IMR-90 (cell line): ENCODE data around the gene ITSN2. TPM values are rescaled to one million over a fixed set of nuclear protein-coding genes. Genes with fewer than 3 reads are reported as not detected.

Experiments used
- ATAC-seq: fragments of 200-7000 bp; cut with Tn5 transposase; 2 replicates; pipeline ENCODE4 v1.9.1; 2020; ENCODE audit warnings: low read depth, mild to moderate bottlenecking, moderate library complexity
- BruUV-seq: library from RNA; stranded (reverse); fragments of 400-500 nt; replicated peaks from 2 replicates; lab custom pipeline; 2021; lab: Mats Ljungman, UMichigan
- CTCF ChIA-PET: fragments of 300-600 bp; formaldehyde crosslinking; extraction: SDS; loops from one replicate; lab custom pipeline; 2021; ENCODE audit warnings: antibody characterized with exemption; lab: Yijun Ruan, JAX
- POLR2A ChIA-PET: fragments of 300-600 bp; sonication (Branson Sonifier 250); formaldehyde crosslinking; loops from one replicate; lab custom pipeline; 2022; ENCODE audit warnings: antibody characterized with exemption; ENCODE audit not compliant: unreplicated experiment; lab: Charles Lee
- DNase-seq: peaks from one replicate; pipeline ENCODE4 v3.0.0; 2013
- H2AFZ ChIP-seq: replicated peaks from 2 replicates; pipeline ENCODE3; 2013; ENCODE audit warnings: low read length, mild to moderate bottlenecking; ENCODE audit not compliant: poor library complexity
- H2AK5ac ChIP-seq: 2 replicates; pipeline ENCODE4 v1.6.1; 2013; ENCODE audit warnings: low read depth, low read length, inconsistent platforms
- H2AK9ac ChIP-seq: replicated peaks from 2 replicates; pipeline ENCODE3; 2013; ENCODE audit warnings: mild to moderate bottlenecking, low read depth, low read length, moderate library complexity; ENCODE audit not compliant: poor library complexity
- H2BK120ac ChIP-seq: 2 replicates; pipeline ENCODE4 v1.6.1; 2013; ENCODE audit warnings: low read depth, low read length, inconsistent platforms
- H2BK15ac ChIP-seq: 3 replicates; pipeline ENCODE4 v1.6.1; 2013; ENCODE audit warnings: low read depth, low read length, inconsistent platforms
- H2BK20ac ChIP-seq: 2 replicates; pipeline ENCODE4 v1.6.1; 2013; ENCODE audit warnings: low read depth, mild to moderate bottlenecking, inconsistent platforms, low read length, moderate library complexity
- H2BK5ac ChIP-seq: 2 replicates; pipeline ENCODE4 v1.6.1; 2013; ENCODE audit warnings: mild to moderate bottlenecking, low read depth, low read length, inconsistent platforms; ENCODE audit not compliant: poor library complexity, severe bottlenecking
- H3K14ac ChIP-seq: replicated peaks from 2 replicates; pipeline ENCODE4 v1.6.1; 2013; ENCODE audit warnings: low read depth, low read length, inconsistent platforms
- H3K18ac ChIP-seq: 2 replicates; pipeline ENCODE4 v1.6.1; 2013; ENCODE audit warnings: low read depth, low read length, control low read depth
- H3K23ac ChIP-seq: 2 replicates; pipeline ENCODE4 v1.6.1; 2013; ENCODE audit warnings: low read depth, low read length, inconsistent platforms
- H3K27ac ChIP-seq: 2 replicates; pipeline ENCODE4 v1.5.1; 2013; ENCODE audit warnings: mild to moderate bottlenecking, control low read depth, low read length; ENCODE audit not compliant: insufficient read depth
- H3K27me3 ChIP-seq: 2 replicates; pipeline ENCODE4 v1.6.1; 2013; ENCODE audit warnings: low read length; ENCODE audit not compliant: control insufficient read depth, insufficient read depth
- H3K36me3 ChIP-seq: 2 replicates; pipeline ENCODE4 v1.6.1; 2013; ENCODE audit warnings: low read length, mixed read lengths; ENCODE audit not compliant: control insufficient read depth, insufficient read depth
- H3K4ac ChIP-seq: 2 replicates; pipeline ENCODE4 v1.6.1; 2013; ENCODE audit warnings: low read depth, low read length, inconsistent platforms
- H3K4me1 ChIP-seq: 2 replicates; pipeline ENCODE4 v1.6.1; 2013; ENCODE audit warnings: low read length, mixed read lengths; ENCODE audit not compliant: control insufficient read depth, insufficient read depth
- H3K4me2 ChIP-seq: 2 replicates; pipeline ENCODE4 v1.6.1; 2013; ENCODE audit warnings: low read depth, mild to moderate bottlenecking, control low read depth, low read length, moderate library complexity
- H3K4me3 ChIP-seq: 2 replicates; pipeline ENCODE4 v1.5.1; 2013; ENCODE audit warnings: low read depth, mild to moderate bottlenecking, control low read depth, low read length, moderate library complexity; ENCODE audit not compliant: insufficient read depth
- H3K56ac ChIP-seq: 2 replicates; pipeline ENCODE4 v1.6.1; 2013; ENCODE audit warnings: low read length, inconsistent platforms; ENCODE audit not compliant: insufficient read depth; ENCODE audit errors: extremely low read depth
- H3K79me1 ChIP-seq, 2 experiments: 2 replicates each; pipeline ENCODE4 v1.6.1; 2013; ENCODE audit warnings: low read length in 2 of 2, inconsistent platforms in 1 of 2, low read depth in 1 of 2
- H3K9ac ChIP-seq: 2 replicates; pipeline ENCODE4 v1.6.1; 2013; ENCODE audit warnings: low read depth, low read length, control low read depth
- H3K9me1 ChIP-seq: 2 replicates; pipeline ENCODE4 v1.6.1; 2013; ENCODE audit warnings: low read length, inconsistent platforms; ENCODE audit not compliant: insufficient read depth
- H3K9me3 ChIP-seq: 2 replicates; pipeline ENCODE4 v1.6.1; 2013; ENCODE audit warnings: low read length; ENCODE audit not compliant: control insufficient read depth, insufficient read depth
- H4K20me1 ChIP-seq: 2 replicates; pipeline ENCODE4 v1.6.1; 2013; ENCODE audit warnings: low read length, inconsistent platforms; ENCODE audit not compliant: insufficient read depth
- H4K5ac ChIP-seq: 2 replicates; pipeline ENCODE4 v1.6.1; 2013; ENCODE audit warnings: mild to moderate bottlenecking, low read depth, low read length, control low read depth
- H4K8ac ChIP-seq, 2 experiments: 2 replicates each; pipeline ENCODE4 v1.6.1; 2013; ENCODE audit warnings: low read depth in 2 of 2, low read length in 2 of 2, control low read depth in 1 of 2, inconsistent platforms in 1 of 2
- H4K91ac ChIP-seq: 2 replicates; pipeline ENCODE4 v1.6.1; 2013; ENCODE audit warnings: low read depth, low read length, inconsistent platforms; ENCODE audit not compliant: insufficient read depth
- BHLHE40 ChIP-seq: fragments of 150-350 bp; IDR thresholded peaks from 2 replicates; pipeline ENCODE4 v1.6.1; 2016; ENCODE audit warnings: mild to moderate bottlenecking, low read depth, low read length
- FOS ChIP-seq: fragments of 150-350 bp; IDR thresholded peaks from 2 replicates; pipeline ENCODE4 v1.6.1; 2016; ENCODE audit warnings: low read depth, low read length
- MAFK ChIP-seq: IDR thresholded peaks from 2 replicates; pipeline ENCODE4 v1.6.1; 2012; ENCODE audit warnings: low read depth, low read length, improper control_type of control experiment
- MAZ ChIP-seq: IDR thresholded peaks from 2 replicates; pipeline ENCODE4 v1.6.1; 2012; ENCODE audit warnings: low read depth, mild to moderate bottlenecking, low read length, improper control_type of control experiment, moderate library complexity, borderline replicate concordance
- MXI1 ChIP-seq: IDR thresholded peaks from 2 replicates; pipeline ENCODE4 v1.6.1; 2012; ENCODE audit warnings: low read depth, mild to moderate bottlenecking, low read length, moderate library complexity, borderline replicate concordance
- RAD21 ChIP-seq: IDR thresholded peaks from 2 replicates; pipeline ENCODE4 v1.6.1; 2012; ENCODE audit warnings: low read length, improper control_type of control experiment
- RCOR1 ChIP-seq: IDR thresholded peaks from 2 replicates; pipeline ENCODE4 v1.6.1; 2012; ENCODE audit warnings: mild to moderate bottlenecking, low read length, improper control_type of control experiment; ENCODE audit not compliant: insufficient replicate concordance
- USF2 ChIP-seq: fragments of 150-350 bp; IDR thresholded peaks from 2 replicates; pipeline ENCODE4 v1.6.1; 2017; ENCODE audit warnings: mild to moderate bottlenecking, antibody characterized with exemption, low read length, low read depth
- WGBS, 2 experiments: methylation state at CpG; one replicate each; pipeline versions ENCODE4 v1.1.5 to v1.1.7; 2013; ENCODE audit warnings: missing lambda C conversion rate in 2 of 2; ENCODE audit not compliant: insufficient read length in 1 of 2; ENCODE audit errors: extremely low coverage in 2 of 2; 5-methylcytosine and 5-hydroxymethylcytosine counted together
- dilution Hi-C: fragments of 300-500 bp; cut with HindIII; formaldehyde crosslinking; loops from one replicate; pipeline ENCODE4 v1.14.3; 2018; ENCODE audit warnings: low sequenced_read_pairs; ENCODE audit not compliant: unreplicated experiment
- in situ Hi-C: fragments of 300-500 bp; cut with MboI; formaldehyde crosslinking; loops from 3 replicates; pipeline ENCODE4 v1.14.3; 2019; ENCODE audit warnings: low sequenced_read_pairs, inconsistent platforms, mixed read lengths
- intact Hi-C: fragments of 100-400 bp; cut with micrococcal nuclease; formaldehyde crosslinking; loops from 2 replicates; pipeline ENCODE4 v1.10.0; 2022
- polyA plus RNA-seq, 3 experiments: library from polyadenylated mRNA; depleted of rRNA; stranded (reverse); fragments of >200 nt; gene quantifications; 2 replicates each; pipeline ENCODE4 v1.2.3, GENCODE V29; 2012; ENCODE audit warnings: low replicate concordance in 1 of 3
- total RNA-seq: library from RNA; depleted of rRNA; stranded (reverse); fragments of >200 nt; gene quantifications from 2 replicates; pipeline ENCODE4 v1.2.3, GENCODE V29; 2012
- TF ChIP-seq, protein P1 (sequence below): conservative IDR thresholded peaks from 2 replicates; pipeline ENCODE4 v1.5.1; 2012; ENCODE audit warnings: mild to moderate bottlenecking, low read depth, low read length, improper control_type of control experiment

ITSN2 gene
- total and polyA plus RNA-seq, 2 of the 4 experiments (the other 2 are of a cell fraction) = 10.7 to 17.2 TPM

DNA sequence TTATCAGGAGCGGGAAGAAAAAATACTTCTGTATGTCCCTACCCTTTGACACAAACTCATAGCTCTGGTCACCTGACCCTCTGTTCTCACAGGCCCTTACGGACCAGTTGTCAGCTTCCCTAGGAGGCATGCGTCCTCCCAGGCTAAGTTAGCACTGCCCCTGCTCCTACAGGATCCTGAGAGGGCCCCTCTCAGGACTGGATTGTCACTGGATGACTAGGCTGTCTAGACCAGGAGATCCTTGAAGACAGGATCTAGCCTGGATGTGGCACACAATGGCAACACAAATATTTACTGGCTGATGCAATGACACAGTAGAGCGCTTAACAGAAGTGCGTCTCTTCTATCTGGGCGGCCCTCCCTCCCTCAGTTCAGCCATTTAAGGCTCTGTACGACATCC is 177.8 kb downstream of the ITSN2 start:
- H4K91ac ChIP-seq = no peak overlapping the region
- no peak overlapping the region for H2BK5ac ChIP-seq
- no peak overlapping the region for H3K4ac ChIP-seq
- H3K79me1 ChIP-seq = no peaks in the 10 kb centered on the region
- no TSS peak for BruUV-seq
- no peaks in the 10 kb centered on the region for H3K9me1 ChIP-seq
- no peak overlapping the region for H4K8ac ChIP-seq
- peaks cover 4% of the 10 kb centered on the region; the same call in 1 of the 2 replicates for H3K27me3 ChIP-seq
- no peak overlapping the region for H2BK20ac ChIP-seq
- CTCF ChIA-PET = no interaction called here
- no peak overlapping the region for H3K18ac ChIP-seq
- H3K14ac ChIP-seq = no peak overlapping the region
- H4K20me1 ChIP-seq = no peaks in the 10 kb centered on the region
- no peak overlapping the region for H3K4me2 ChIP-seq
- TF ChIP-seq USF2 (no peak), FOS (no peak), MAFK (no peak), RCOR1 (no peak), MXI1 (no peak), MAZ (no peak), RAD21 (no peak), BHLHE40 (no peak)
- TF ChIP-seq, protein P1, sequence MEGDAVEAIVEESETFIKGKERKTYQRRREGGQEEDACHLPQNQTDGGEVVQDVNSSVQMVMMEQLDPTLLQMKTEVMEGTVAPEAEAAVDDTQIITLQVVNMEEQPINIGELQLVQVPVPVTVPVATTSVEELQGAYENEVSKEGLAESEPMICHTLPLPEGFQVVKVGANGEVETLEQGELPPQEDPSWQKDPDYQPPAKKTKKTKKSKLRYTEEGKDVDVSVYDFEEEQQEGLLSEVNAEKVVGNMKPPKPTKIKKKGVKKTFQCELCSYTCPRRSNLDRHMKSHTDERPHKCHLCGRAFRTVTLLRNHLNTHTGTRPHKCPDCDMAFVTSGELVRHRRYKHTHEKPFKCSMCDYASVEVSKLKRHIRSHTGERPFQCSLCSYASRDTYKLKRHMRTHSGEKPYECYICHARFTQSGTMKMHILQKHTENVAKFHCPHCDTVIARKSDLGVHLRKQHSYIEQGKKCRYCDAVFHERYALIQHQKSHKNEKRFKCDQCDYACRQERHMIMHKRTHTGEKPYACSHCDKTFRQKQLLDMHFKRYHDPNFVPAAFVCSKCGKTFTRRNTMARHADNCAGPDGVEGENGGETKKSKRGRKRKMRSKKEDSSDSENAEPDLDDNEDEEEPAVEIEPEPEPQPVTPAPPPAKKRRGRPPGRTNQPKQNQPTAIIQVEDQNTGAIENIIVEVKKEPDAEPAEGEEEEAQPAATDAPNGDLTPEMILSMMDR = no peak
- no peak overlapping the region for H3K27ac ChIP-seq
- no peak overlapping the region for H2AFZ ChIP-seq
- no peak overlapping the region for H2BK120ac ChIP-seq
- H2AK9ac ChIP-seq = no peak overlapping the region
- H3K23ac ChIP-seq = no peak overlapping the region
- H3K4me3 ChIP-seq = no peak overlapping the region
- intact Hi-C loops (no loop called here), in situ Hi-C loops (no loop called here), dilution Hi-C loops (no loop called here)
- no peak for ATAC-seq
- no peak for DNase-seq
- WGBS, 2 experiments = 100% methylated on average over 3 of the region's 7 CpGs; no CpG with 5 or more reads in 1 of the 2 experiments
- H2BK15ac ChIP-seq = no peak overlapping the region
- H4K5ac ChIP-seq = no peak overlapping the region
- H3K9ac ChIP-seq = no peak overlapping the region
- no peaks in the 10 kb centered on the region for H3K36me3 ChIP-seq
- peaks cover 2% of the 10 kb centered on the region; the same call in 1 of the 2 replicates for H3K4me1 ChIP-seq
- POLR2A ChIA-PET = no interaction called here
- H3K56ac ChIP-seq = no peak overlapping the region
- H3K9me3 ChIP-seq = 0 out of 2 replicates have a peak, but pooled peaks cover 1% of the 10 kb centered on the region
- no peak overlapping the region for H2AK5ac ChIP-seq
